Measurements from ENCODE around the gene MYF5. TPM values are rescaled to one million over a fixed set of nuclear protein-coding genes. Genes with fewer than 3 reads are reported as not detected.
A peak's percentile ranks its signal among the peaks of the same experiment; 100 is the strongest.

The MYF5 gene
- total and polyA plus RNA-seq, 4 donors: not detected

- peaks cover 18% of the 10 kb centered on the region for H3K27me3 ChIP-seq (ENCODE audit: control insufficient read depth, insufficient read depth, low read length)
- H3K4me3 ChIP-seq (ENCODE audit: low read depth, low read length): no peak overlapping the region
- no peaks in the 10 kb centered on the region for H3K9me3 ChIP-seq (ENCODE audit: control insufficient read depth, insufficient read depth, low read length)
- peaks cover 15% of the 10 kb centered on the region for H3K4me1 ChIP-seq (ENCODE audit: control insufficient read depth, insufficient read depth, low read length)
- WGBS (ENCODE audit: insufficient coverage): no CpG with 5 or more reads among the region's 2 CpGs
- no peak for DNase-seq (ENCODE audit: low read depth in 4 of 6, low spot score in 6 of 6)
- no peak overlapping the region for H3K27ac ChIP-seq (ENCODE audit: low read depth, low read length)
- H3K36me3 ChIP-seq (ENCODE audit: control insufficient read depth, insufficient read depth, low read length): no peaks in the 10 kb centered on the region
Observed at GRCh38 chr12:80704420-80704819, 12.3 kb upstream of the MYF5 start.

GRCh38 chr12:80707126-80707829, 9.4 kb upstream of the MYF5 start, which contains the start of gene MYF6:
Gene MYF6, plus strand, starts transcription at chr12:80707634. Its CDS starts 86 bp downstream, at chr12:80707720.
- no peak for DNase-seq (ENCODE audit: low read depth in 4 of 6, low spot score in 6 of 6)
- Histone ChIP-seq H3K27ac (ENCODE audit: low read depth, low read length) (no peak within 1 kb of the TSS), H3K9me3 (ENCODE audit: control insufficient read depth, insufficient read depth, low read length) (no peaks in the 10 kb centered on the region), H3K27me3 (ENCODE audit: control insufficient read depth, insufficient read depth, low read length) (peaks cover 34% of the 10 kb centered on the region), H3K4me3 (ENCODE audit: low read depth, low read length) (peak within 1 kb of the TSS; percentile 47), H3K4me1 (ENCODE audit: control insufficient read depth, insufficient read depth, low read length) (peaks cover 15% of the 10 kb centered on the region), H3K36me3 (ENCODE audit: control insufficient read depth, insufficient read depth, low read length) (no peaks in the 10 kb centered on the region)
- 72% methylated on average over 4 of the region's 4 CpGs for WGBS (ENCODE audit: insufficient coverage)

GRCh38 chr12:80707830-80708258, 8.9 kb upstream of the MYF5 start:
- no peaks in the 10 kb centered on the region for H3K9me3 ChIP-seq (ENCODE audit: control insufficient read depth, insufficient read depth, low read length)
- H3K4me1 ChIP-seq (ENCODE audit: control insufficient read depth, insufficient read depth, low read length): peaks cover 15% of the 10 kb centered on the region
- WGBS (ENCODE audit: insufficient coverage): 30% methylated on average over 21 of the region's 21 CpGs
- H3K27me3 ChIP-seq (ENCODE audit: control insufficient read depth, insufficient read depth, low read length): peaks cover 39% of the 10 kb centered on the region
- peak in 1 of 6 donors; percentile 4 for DNase-seq (ENCODE audit: low read depth in 4 of 6, low spot score in 6 of 6)
- peak overlapping the region; percentile 47 for H3K4me3 ChIP-seq (ENCODE audit: low read depth, low read length)
- H3K27ac ChIP-seq (ENCODE audit: low read depth, low read length): no peak overlapping the region
- H3K36me3 ChIP-seq (ENCODE audit: control insufficient read depth, insufficient read depth, low read length): no peaks in the 10 kb centered on the region

DNA sequence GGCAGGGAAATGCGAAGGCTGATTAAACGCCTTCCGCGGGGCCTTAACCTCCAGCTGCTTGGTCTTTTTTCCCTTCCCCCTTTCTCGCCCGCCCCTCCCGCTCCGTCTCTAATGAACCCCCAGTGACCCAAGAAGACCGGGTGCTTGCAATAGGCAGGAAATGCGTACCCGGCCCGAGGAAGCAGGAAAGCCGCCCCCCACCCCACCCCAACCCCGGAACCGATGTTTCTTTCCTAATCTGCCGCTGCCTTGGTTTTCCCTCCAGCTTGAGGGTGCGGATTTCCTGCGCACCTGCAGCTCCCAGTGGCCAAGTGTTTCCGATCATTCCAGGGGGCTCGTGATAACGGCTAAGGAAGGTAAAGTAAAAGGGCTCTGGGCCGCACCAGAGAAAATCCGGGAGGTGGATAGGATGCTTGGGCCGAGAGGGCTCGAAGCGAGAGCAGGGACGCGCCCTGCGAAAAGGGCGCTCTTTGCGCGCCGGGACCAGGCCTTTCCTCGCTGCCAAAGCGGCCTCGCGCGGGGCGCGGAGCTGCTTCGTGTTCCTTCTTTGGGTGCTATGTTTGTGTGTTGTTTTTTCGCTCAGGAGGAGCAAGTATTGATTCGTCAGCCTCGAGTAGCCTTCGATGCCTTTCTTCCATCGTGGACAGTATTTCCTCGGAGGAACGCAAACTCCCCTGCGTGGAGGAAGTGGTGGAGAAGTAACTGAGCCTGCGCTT, 8.3 kb upstream of the MYF5 start:
- Histone ChIP-seq H3K36me3 (ENCODE audit: control insufficient read depth, insufficient read depth, low read length) (no peaks in the 10 kb centered on the region), H3K4me1 (ENCODE audit: control insufficient read depth, insufficient read depth, low read length) (peaks cover 15% of the 10 kb centered on the region), H3K27me3 (ENCODE audit: control insufficient read depth, insufficient read depth, low read length) (peaks cover 42% of the 10 kb centered on the region), H3K27ac (ENCODE audit: low read depth, low read length) (no peak overlapping the region), H3K9me3 (ENCODE audit: control insufficient read depth, insufficient read depth, low read length) (no peaks in the 10 kb centered on the region), H3K4me3 (ENCODE audit: low read depth, low read length) (peak overlapping the region; percentile 47)
- 2% methylated on average over 41 of the region's 50 CpGs for WGBS (ENCODE audit: insufficient coverage)
- DNase-seq (ENCODE audit: low read depth in 4 of 6, low spot score in 6 of 6): peak; percentile 6 to 76 (median 22)

- H3K9me3 ChIP-seq (ENCODE audit: control insufficient read depth, insufficient read depth, low read length): no peaks in the 10 kb centered on the region
- peak overlapping the region; percentile 47 for H3K4me3 ChIP-seq (ENCODE audit: low read depth, low read length)
- no peaks in the 10 kb centered on the region for H3K36me3 ChIP-seq (ENCODE audit: control insufficient read depth, insufficient read depth, low read length)
- H3K27ac ChIP-seq (ENCODE audit: low read depth, low read length): no peak overlapping the region
- DNase-seq (ENCODE audit: low read depth in 4 of 6, low spot score in 6 of 6): no peak
- peaks cover 48% of the 10 kb centered on the region for H3K27me3 ChIP-seq (ENCODE audit: control insufficient read depth, insufficient read depth, low read length)
- peaks cover 15% of the 10 kb centered on the region for H3K4me1 ChIP-seq (ENCODE audit: control insufficient read depth, insufficient read depth, low read length)
- 20% methylated on average over 1 of the region's 10 CpGs for WGBS (ENCODE audit: insufficient coverage)
Observed at GRCh38 chr12:80708975-80709328, 7.8 kb upstream of the MYF5 start.

DNA sequence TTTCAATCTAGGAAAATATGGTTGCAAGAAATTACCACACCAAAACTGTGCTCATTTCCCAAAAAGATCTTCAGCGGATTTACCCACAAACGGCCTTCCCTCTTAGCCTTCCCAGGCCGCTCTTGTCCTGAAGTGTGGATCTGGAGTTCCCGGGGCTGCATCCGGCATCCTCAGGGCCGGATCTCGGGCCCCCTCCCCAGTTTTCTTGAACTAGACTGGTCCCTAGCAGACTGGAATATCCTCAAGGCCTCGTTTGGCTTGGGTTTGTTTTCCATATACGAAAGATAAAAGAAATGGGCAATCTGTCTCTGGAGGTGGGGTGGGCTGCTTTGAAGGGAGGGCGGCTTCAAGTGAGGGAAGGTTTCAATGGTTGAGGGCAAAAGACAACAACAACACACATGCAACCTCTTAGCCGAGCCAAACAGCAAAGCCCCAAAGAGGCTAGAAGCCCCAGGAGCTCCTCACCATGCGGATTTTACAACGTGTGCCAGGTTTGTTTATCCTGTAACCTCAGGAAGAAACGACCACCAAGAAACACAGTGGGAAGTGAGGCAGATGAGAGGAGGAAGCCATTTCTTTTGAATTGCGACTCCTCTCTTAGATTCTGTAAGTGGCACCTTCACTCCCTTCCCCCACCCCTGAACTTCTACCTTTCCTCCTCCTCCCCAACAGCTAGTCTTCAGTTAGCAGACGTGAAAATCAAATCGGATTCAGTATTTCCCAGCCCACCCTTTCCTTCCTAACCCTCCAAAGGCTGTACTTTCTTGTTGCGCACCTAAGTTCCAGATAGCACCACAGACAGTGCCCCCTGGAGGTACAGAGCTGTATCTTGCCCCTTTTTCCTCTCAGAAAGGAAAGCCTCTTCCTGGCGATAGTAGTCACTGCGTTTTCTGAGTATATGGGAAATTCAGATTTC, 6.6 kb upstream of the MYF5 start:
- no peak overlapping the region for H3K27ac ChIP-seq (ENCODE audit: low read depth, low read length)
- no peaks in the 10 kb centered on the region for H3K9me3 ChIP-seq (ENCODE audit: control insufficient read depth, insufficient read depth, low read length)
- H3K27me3 ChIP-seq (ENCODE audit: control insufficient read depth, insufficient read depth, low read length): peaks cover 59% of the 10 kb centered on the region
- DNase-seq (ENCODE audit: low read depth in 4 of 6, low spot score in 6 of 6): no peak
- H3K4me3 ChIP-seq (ENCODE audit: low read depth, low read length): no peak overlapping the region
- H3K36me3 ChIP-seq (ENCODE audit: control insufficient read depth, insufficient read depth, low read length): no peaks in the 10 kb centered on the region
- peaks cover 15% of the 10 kb centered on the region for H3K4me1 ChIP-seq (ENCODE audit: control insufficient read depth, insufficient read depth, low read length)
- 54% methylated on average over 10 of the region's 20 CpGs for WGBS (ENCODE audit: insufficient coverage)

GRCh38 chr12:80710727-80711449, 5.8 kb upstream of the MYF5 start:
- no peaks in the 10 kb centered on the region for H3K9me3 ChIP-seq (ENCODE audit: control insufficient read depth, insufficient read depth, low read length)
- no peak overlapping the region for H3K27ac ChIP-seq (ENCODE audit: low read depth, low read length)
- H3K27me3 ChIP-seq (ENCODE audit: control insufficient read depth, insufficient read depth, low read length): peaks cover 67% of the 10 kb centered on the region
- DNase-seq (ENCODE audit: low read depth in 4 of 6, low spot score in 6 of 6): peak in 1 of 6 donors; percentile 29
- no peak overlapping the region for H3K4me3 ChIP-seq (ENCODE audit: low read depth, low read length)
- WGBS (ENCODE audit: insufficient coverage): no CpG with 5 or more reads among the region's 1 CpG
- no peaks in the 10 kb centered on the region for H3K36me3 ChIP-seq (ENCODE audit: control insufficient read depth, insufficient read depth, low read length)
- H3K4me1 ChIP-seq (ENCODE audit: control insufficient read depth, insufficient read depth, low read length): peaks cover 15% of the 10 kb centered on the region

GRCh38 chr12:80711866-80712265, 4.8 kb upstream of the MYF5 start:
- no CpG with 5 or more reads among the region's 1 CpG for WGBS (ENCODE audit: insufficient coverage)
- Histone ChIP-seq H3K27me3 (ENCODE audit: control insufficient read depth, insufficient read depth, low read length) (peaks cover 77% of the 10 kb centered on the region), H3K9me3 (ENCODE audit: control insufficient read depth, insufficient read depth, low read length) (no peaks in the 10 kb centered on the region), H3K36me3 (ENCODE audit: control insufficient read depth, insufficient read depth, low read length) (no peaks in the 10 kb centered on the region), H3K4me1 (ENCODE audit: control insufficient read depth, insufficient read depth, low read length) (peaks cover 19% of the 10 kb centered on the region), H3K4me3 (ENCODE audit: low read depth, low read length) (no peak overlapping the region), H3K27ac (ENCODE audit: low read depth, low read length) (no peak overlapping the region)
- no peak for DNase-seq (ENCODE audit: low read depth in 4 of 6, low spot score in 6 of 6)

- Histone ChIP-seq H3K27me3 (ENCODE audit: control insufficient read depth, insufficient read depth, low read length) (peaks cover 82% of the 10 kb centered on the region), H3K27ac (ENCODE audit: low read depth, low read length) (no peak overlapping the region), H3K36me3 (ENCODE audit: control insufficient read depth, insufficient read depth, low read length) (no peaks in the 10 kb centered on the region), H3K4me1 (ENCODE audit: control insufficient read depth, insufficient read depth, low read length) (peaks cover 19% of the 10 kb centered on the region), H3K9me3 (ENCODE audit: control insufficient read depth, insufficient read depth, low read length) (peaks cover 2% of the 10 kb centered on the region), H3K4me3 (ENCODE audit: low read depth, low read length) (no peak overlapping the region)
- no peak for DNase-seq (ENCODE audit: low read depth in 4 of 6, low spot score in 6 of 6)
Observed at GRCh38 chr12:80712866-80713265, 3.8 kb upstream of the MYF5 start.

All from spinal cord (tissue), 10 donors.